ELR (cell line): ENCODE data around the gene PGA5.

Source experiments
- DNase-seq: peaks from one replicate; pipeline ENCODE4 v3.0.0-alpha.2; 2015; ENCODE audit warnings: low read depth

PGA5 gene

DNA sequence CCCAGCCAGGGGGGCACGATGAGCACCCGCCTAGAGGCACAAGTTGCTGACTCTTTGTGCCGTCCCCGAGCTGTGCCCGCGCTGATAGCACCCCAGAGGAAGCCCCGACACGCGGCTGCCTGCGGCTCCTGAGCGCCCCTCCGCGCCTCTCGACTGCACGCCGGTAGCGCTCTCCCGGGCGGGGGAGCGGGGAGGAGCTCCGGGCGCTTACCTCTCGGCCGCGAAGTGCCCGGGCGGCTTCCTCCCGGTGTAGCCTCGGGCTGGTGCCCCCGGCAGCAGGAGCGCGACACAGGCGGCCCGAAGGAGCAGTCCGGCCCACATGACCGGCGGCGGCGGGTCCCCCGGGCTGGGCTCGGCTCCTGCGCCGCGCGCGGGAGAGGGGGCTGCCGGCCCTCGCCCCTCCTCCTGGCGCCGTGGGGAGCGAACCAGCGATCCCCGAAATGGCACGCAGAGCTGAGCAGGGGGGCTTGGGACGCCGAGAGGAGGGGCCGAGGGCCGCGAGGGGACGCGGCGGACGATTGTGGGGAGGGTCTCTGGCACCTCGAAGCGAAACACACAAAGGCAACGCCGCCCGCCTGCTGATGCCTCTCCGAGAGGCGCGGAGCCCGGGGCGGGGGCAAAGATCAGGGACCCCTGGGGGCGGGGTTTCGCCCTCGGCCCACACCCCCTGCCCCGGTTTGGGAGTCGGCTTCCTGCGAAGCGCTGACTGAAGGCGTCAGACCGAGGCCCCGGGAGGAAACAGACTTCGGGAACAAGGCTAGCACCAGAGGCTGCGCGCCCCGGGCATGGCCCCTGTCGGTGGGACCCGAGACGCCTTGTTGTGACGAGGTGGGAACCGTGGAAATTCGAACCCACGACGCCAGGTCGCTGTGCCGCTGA, 54.0 kb downstream of the PGA5 start, which contains the start of gene VWCE:
VWCE (minus strand) TSS at position 600 of the 879 bp plus-strand sequence; CDS start at position 321, 279 bp downstream.
- peak; percentile 62 for DNase-seq

- no peak for DNase-seq
These were observed 54.6 kb downstream of the PGA5 start for GRCh38 chr11:61295596-61295926.

GRCh38 chr11:61297341-61297740, 56.4 kb downstream of the PGA5 start:
- DNase-seq: peak; percentile 17

DNA sequence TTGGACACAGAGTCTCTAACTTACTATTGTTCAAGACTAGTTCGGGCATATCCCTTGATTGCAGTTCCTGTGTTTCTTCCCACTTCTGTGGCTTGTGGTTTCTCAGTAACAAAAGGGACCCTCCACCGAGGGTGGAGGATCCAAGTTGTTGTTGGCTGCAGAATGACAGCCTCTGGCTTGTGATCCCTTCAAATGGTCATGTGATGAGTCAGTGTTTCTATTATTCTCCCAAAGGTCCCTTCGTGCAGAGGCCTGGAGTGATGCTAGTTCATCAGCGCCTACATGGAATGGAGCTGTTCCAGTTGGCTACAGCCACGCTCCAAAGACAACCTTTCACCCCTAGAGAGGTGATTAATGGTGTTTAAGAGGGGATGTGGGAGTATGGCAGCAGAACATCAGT, 56.8 kb downstream of the PGA5 start:
- DNase-seq: peak; percentile 77

- no peak for DNase-seq
These were observed 57.8 kb downstream of the PGA5 start for GRCh38 chr11:61298663-61299244.
